HepG2 (cell line): Measurements from ENCODE around the gene CTAGE9. TPM values are rescaled to one million over a fixed set of nuclear protein-coding genes. Genes with fewer than 3 reads are reported as not detected.
"Not testable (repeated sequence)": the region's sequence is repeated elsewhere in the genome, so short reads cannot be mapped to it uniquely, and the experiment has no call there.

Experiments used
- ATAC-seq: fragments of 200-7000 bp; cut with Tn5 transposase; 3 replicates; pipeline ENCODE4 v1.9.1; 2020; ENCODE audit warnings: mild to moderate bottlenecking, moderate library complexity
- BruUV-seq: library from RNA; stranded (reverse); fragments of 400-500 nt; replicated peaks from 2 replicates; lab custom pipeline; 2021; lab: Mats Ljungman, UMichigan
- CTCF ChIA-PET: fragments of 300-600 bp; formaldehyde crosslinking; extraction: SDS; loops from one replicate; lab custom pipeline; 2021; ENCODE audit warnings: low total read pairs, inconsistent platforms, low intra/inter-chr PET ratio; lab: Yijun Ruan, JAX
- POLR2A ChIA-PET: fragments of 350-600 bp; sonication (Branson Sonifier 250); formaldehyde crosslinking; loops from one replicate; lab custom pipeline; 2020; ENCODE audit warnings: antibody characterized with exemption, inconsistent platforms; lab: Yijun Ruan, JAX
- DNase-seq: peaks from one replicate; pipeline ENCODE4 v3.0.0-alpha.2; 2015; ENCODE audit warnings: low spot score
- FAIRE-seq: peaks from 3 replicates; lab custom pipeline; 2011; peaks lifted over from hg19 to GRCh38; lab: Jason Lieb, UNC
- H2AFZ ChIP-seq: one replicate; pipeline ENCODE4 v1.6.1; 2011; ENCODE audit warnings: low read length, inconsistent platforms
- H3K27ac ChIP-seq: fragments of 300-600 bp; 3 replicates; pipeline ENCODE4 v1.8.0; 2011; ENCODE audit warnings: mixed run types, mild to moderate bottlenecking, mixed read lengths, low read length, inconsistent platforms; ENCODE audit not compliant: insufficient read depth; ENCODE audit errors: extremely low read length
- H3K27me3 ChIP-seq, 2 experiments: fragments of 200-600 bp in 1 of 2; 2 replicates in 1 of 2; 3 replicates in 1 of 2; pipeline versions ENCODE4 v1.6.0 to v1.8.0; 2011; ENCODE audit warnings: low read length in 2 of 2, mild to moderate bottlenecking in 2 of 2, moderate library complexity in 2 of 2, inconsistent platforms in 1 of 2; ENCODE audit not compliant: insufficient read depth in 2 of 2, control insufficient read depth in 1 of 2
- H3K36me3 ChIP-seq, 2 experiments: fragments of 200-600 bp in 1 of 2; replicated peaks in 1 of 2; 2 replicates in 1 of 2; 3 replicates in 1 of 2; pipeline versions ENCODE4 v1.5.1 to v1.8.0; 2011; ENCODE audit warnings: low read length in 2 of 2, inconsistent platforms in 1 of 2; ENCODE audit not compliant: insufficient read depth in 2 of 2, control insufficient read depth in 1 of 2
- H3K4me1 ChIP-seq: 2 replicates; pipeline ENCODE4 v1.5.1; 2012; ENCODE audit warnings: low read length, inconsistent platforms; ENCODE audit not compliant: insufficient read depth
- H3K4me2 ChIP-seq: 2 replicates; pipeline ENCODE4 v1.6.0; 2011; ENCODE audit warnings: low read depth, low read length, inconsistent platforms
- H3K4me3 ChIP-seq, 3 experiments: fragments of 200-600 bp in 1 of 3; sonication (generic), shearing (Covaris generic) in 1 of 3; replicated peaks in 1 of 3; 2 replicates each; pipeline ENCODE4 v1.5.1; 2011 to 2016; ENCODE audit warnings: low read length in 3 of 3, inconsistent platforms in 2 of 3, low read depth in 2 of 3, mild to moderate bottlenecking in 2 of 3, control low read depth in 1 of 3, mixed read lengths in 1 of 3; ENCODE audit not compliant: insufficient read depth in 1 of 3
- H3K79me2 ChIP-seq: one replicate; pipeline ENCODE4 v1.6.1; 2011; ENCODE audit warnings: low read length, inconsistent platforms; ENCODE audit not compliant: insufficient read depth
- H3K9ac ChIP-seq: 2 replicates; pipeline ENCODE4 v1.6.0; 2011; ENCODE audit warnings: mild to moderate bottlenecking, low read depth, low read length, inconsistent platforms; ENCODE audit not compliant: insufficient read depth
- H3K9me3 ChIP-seq: 2 replicates; pipeline ENCODE4 v1.5.1; 2012; ENCODE audit warnings: mild to moderate bottlenecking, low read length
- H4K20me1 ChIP-seq: 2 replicates; pipeline ENCODE4 v1.6.0; 2011; ENCODE audit warnings: inconsistent platforms, mild to moderate bottlenecking, low read length, moderate library complexity; ENCODE audit not compliant: insufficient read depth
- E2F5 ChIP-seq: sonication (generic); formaldehyde crosslinking; conservative IDR thresholded peaks from 2 replicates; pipeline ENCODE4 v1.4.0; 2020; ENCODE audit warnings: missing genetic modification reagents
- NFAT5 ChIP-seq: sonication (generic); formaldehyde crosslinking; IDR thresholded peaks from 2 replicates; pipeline ENCODE4 v1.4.0; 2020; ENCODE audit warnings: missing genetic modification reagents
- SALL1 ChIP-seq: sonication (generic); formaldehyde crosslinking; IDR thresholded peaks from 2 replicates; pipeline ENCODE4 v1.8.0; 2022; ENCODE audit warnings: mild to moderate bottlenecking, missing genetic modification reagents
- SNAPC2 ChIP-seq: sonication (generic); formaldehyde crosslinking; IDR thresholded peaks from 2 replicates; pipeline ENCODE4 v1.8.1; 2022; ENCODE audit warnings: mild to moderate bottlenecking, missing genetic modification reagents
- ZNF335 ChIP-seq: sonication (generic); formaldehyde crosslinking; IDR thresholded peaks from 2 replicates; pipeline ENCODE4 v1.4.0; 2020; ENCODE audit warnings: missing genetic modification reagents
- WGBS: methylation state at CpG from one replicate; pipeline ENCODE4 v1.1.6; 2017; ENCODE audit warnings: low lambda C conversion rate; 5-methylcytosine and 5-hydroxymethylcytosine counted together
- in situ Hi-C: cut with HindIII; loops from 2 replicates; pipeline ENCODE4 v1.10.0; 2017; ENCODE audit warnings: low pct_unique_long_range_greater_than_20kb; ENCODE audit not compliant: extremely low pct_ligation_motif_present
- intact Hi-C: fragments of 100-400 bp; cut with micrococcal nuclease; formaldehyde crosslinking; loops from one replicate; pipeline ENCODE4 v1.10.0; 2022; ENCODE audit not compliant: unreplicated experiment
- polyA plus RNA-seq, 8 experiments: library from polyadenylated mRNA; depleted of rRNA in 3 of 8; stranded (reverse) in 7 of 8; unstranded in 1 of 8; fragments of >200 nt; fragmentation: Illumina TruSeq in 4 of 8; extraction: Trizol in 4 of 8; gene quantifications; 2 replicates each; pipeline versions ENCODE4 v1.2.1 to v1.2.3, GENCODE V29; 2011 to 2016; ENCODE audit warnings: low read depth in 4 of 8, missing spikeins in 1 of 8, mixed read lengths in 1 of 8; ENCODE audit not compliant: insufficient read depth in 1 of 8
- total RNA-seq, 5 experiments: library from RNA; depleted of rRNA; stranded (reverse); fragments of >200 nt; fragmentation: Illumina TruSeq; extraction: Trizol; gene quantifications; 2 replicates each; pipeline ENCODE4 v1.2.3, GENCODE V29; 2016; ENCODE audit warnings: low read depth in 1 of 5

Gene CTAGE9
- total and polyA plus RNA-seq, 2 of the 13 experiments (the other 11 are each of a cell fraction or from before 2014, with no cell fraction given) = not detected

GRCh38 chr6:131703905-131704304 is 6.9 kb downstream of the CTAGE9 start:
- ATAC-seq, CTCF ChIA-PET, FAIRE-seq: not testable (repeated sequence)

GRCh38 chr6:131700851-131701250 is 10.0 kb downstream of the CTAGE9 start:
- H3K4me1 ChIP-seq, DNase-seq, in situ Hi-C loops, FAIRE-seq, intact Hi-C loops, H3K27ac ChIP-seq, H4K20me1 ChIP-seq, CTCF ChIA-PET, H3K27me3 ChIP-seq, POLR2A ChIA-PET, H3K4me2 ChIP-seq, H3K79me2 ChIP-seq, H3K9me3 ChIP-seq, H2AFZ ChIP-seq, H3K9ac ChIP-seq, H3K4me3 ChIP-seq, BruUV-seq: not testable (repeated sequence)
- WGBS = no CpG with 5 or more reads among the region's 14 CpGs
- H3K36me3 ChIP-seq = peaks cover 11 to 19% of the 10 kb centered on the region in 2 experiments
- ATAC-seq = peak; percentile 68

More at GRCh38 chr6:131703905-131704304, 6.9 kb downstream of the CTAGE9 start:
- POLR2A ChIA-PET, in situ Hi-C loops, H3K4me1 ChIP-seq, H3K4me2 ChIP-seq, H3K4me3 ChIP-seq, H3K9me3 ChIP-seq, DNase-seq, H3K27ac ChIP-seq, H3K36me3 ChIP-seq, H3K27me3 ChIP-seq, H4K20me1 ChIP-seq, intact Hi-C loops, H3K9ac ChIP-seq, H3K79me2 ChIP-seq, BruUV-seq, H2AFZ ChIP-seq: not testable (repeated sequence)
- no CpG with 5 or more reads among the region's 2 CpGs for WGBS

DNA sequence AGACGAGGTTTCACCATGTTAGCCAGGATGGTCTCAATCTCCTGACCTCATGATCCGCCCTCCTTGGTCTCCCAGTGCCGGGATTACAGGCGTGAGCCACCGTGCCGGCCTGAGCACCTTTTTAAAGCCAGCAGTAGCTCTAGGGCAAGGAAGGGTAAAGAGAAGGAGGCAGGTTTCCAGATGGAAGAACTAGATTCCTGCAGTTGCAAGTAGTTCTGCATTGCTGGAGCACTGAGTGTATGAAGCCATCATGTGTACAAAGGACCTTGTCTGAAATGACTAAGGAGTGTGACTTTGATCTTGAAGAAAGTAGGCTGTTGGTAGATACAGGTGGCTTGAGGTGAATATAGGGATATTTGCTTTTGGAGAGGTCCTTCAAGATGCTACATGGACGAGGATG is 13.9 kb downstream of the CTAGE9 start:
- over 99% methylated on average over 7 of the region's 7 CpGs for WGBS
- ChIA-PET CTCF (no interaction called here), POLR2A (no interaction called here)
- H3K4me2 ChIP-seq = no peak overlapping the region
- no TSS peak for BruUV-seq
- ATAC-seq (no peak), FAIRE-seq (no peak), DNase-seq (no peak)
- no peaks in the 10 kb centered on the region for H3K4me1 ChIP-seq
- H3K27me3 ChIP-seq = no peaks in the 10 kb centered on the region
- H3K27ac ChIP-seq = no peak overlapping the region
- peaks cover 17 to 40% of the 10 kb centered on the region in 2 experiments for H3K36me3 ChIP-seq
- in situ Hi-C loops = loop anchor here (5.0 to 25.0 kb wide), 2 partner anchors 95 to 515 kb away; no protein-coding TSS in a partner anchor
- H2AFZ ChIP-seq = no peak overlapping the region
- intact Hi-C loops = loop anchor here (5.0 kb wide), 3 partner anchors 90 to 150 kb away; partner anchors contain the start of gene ENPP1
- no peak overlapping the region for H3K4me3 ChIP-seq
- no peak overlapping the region for H3K9ac ChIP-seq
- no peaks in the 10 kb centered on the region for H3K9me3 ChIP-seq
- H3K79me2 ChIP-seq = no peaks in the 10 kb centered on the region
- H4K20me1 ChIP-seq = no peaks in the 10 kb centered on the region
- TF ChIP-seq SNAPC2 (CRISPR knock-in tag) (no peak), E2F5 (no peak), ZNF335 (CRISPR knock-in tag) (no peak), NFAT5 (CRISPR knock-in tag) (no peak), SALL1 (CRISPR knock-in tag) (no peak)
